Nephron progenitor cell (in vitro differentiated cells): ENCODE data around the gene RIOK3.

Source experiments
- DNase-seq: peaks from one replicate; pipeline ENCODE4 v3.0.0; 2021
- H3K27ac Mint-ChIP-seq: 2 replicates; pipeline ENCODE4 v1.8.0; 2021; ENCODE audit warnings: mild to moderate bottlenecking, moderate library complexity, mixed read lengths
- H3K27me3 Mint-ChIP-seq: 2 replicates; pipeline ENCODE4 v1.8.0; 2021; ENCODE audit warnings: mild to moderate bottlenecking, low read depth, mixed read lengths; ENCODE audit not compliant: poor library complexity
- H3K36me3 Mint-ChIP-seq: 2 replicates; pipeline ENCODE4 v1.8.0; 2021; ENCODE audit warnings: low read depth, mixed read lengths
- H3K4me1 Mint-ChIP-seq: 2 replicates; pipeline ENCODE4 v1.8.0; 2021; ENCODE audit warnings: mixed read lengths
- H3K4me3 Mint-ChIP-seq: 2 replicates; pipeline ENCODE4 v1.8.0; 2021; ENCODE audit warnings: mild to moderate bottlenecking, moderate library complexity, mixed read lengths
- H3K9me3 Mint-ChIP-seq: 2 replicates; pipeline ENCODE4 v1.8.0; 2021; ENCODE audit warnings: mild to moderate bottlenecking, moderate library complexity, mixed read lengths
- TF ChIP-seq, protein P1 (sequence below): fragments of 200-600 bp; sonication (generic); IDR thresholded peaks from 2 replicates; pipeline ENCODE4 v1.5.0; 2021; ENCODE audit warnings: antibody characterized with exemption

The RIOK3 gene

DNA sequence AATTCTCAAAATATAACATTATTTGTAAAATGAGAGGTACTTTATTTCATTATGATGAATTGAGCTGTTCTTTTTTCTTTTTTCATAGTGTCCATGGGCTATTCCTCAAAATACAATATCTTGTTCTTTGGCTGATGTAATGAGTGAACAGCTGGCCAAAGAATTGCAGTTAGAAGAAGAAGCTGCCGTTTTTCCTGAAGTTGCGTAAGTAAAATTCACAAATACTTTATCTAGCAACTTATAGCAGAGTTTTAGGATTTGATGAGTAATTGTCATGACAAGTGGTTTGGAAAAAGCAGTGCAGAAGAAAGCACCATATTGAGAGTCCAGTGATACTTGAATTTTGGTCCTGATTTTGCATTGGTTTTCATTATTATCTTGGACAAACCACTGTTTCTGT, 9.8 kb downstream of the RIOK3 start:
- Mint-ChIP-seq H3K4me3 (no peak overlapping the region), H3K27me3 (peaks cover 2% of the 10 kb centered on the region), H3K9me3 (no peaks in the 10 kb centered on the region), H3K27ac (no peak overlapping the region), H3K36me3 (peaks cover 44% of the 10 kb centered on the region), H3K4me1 (peaks cover 11% of the 10 kb centered on the region)
- TF ChIP-seq, protein P1, sequence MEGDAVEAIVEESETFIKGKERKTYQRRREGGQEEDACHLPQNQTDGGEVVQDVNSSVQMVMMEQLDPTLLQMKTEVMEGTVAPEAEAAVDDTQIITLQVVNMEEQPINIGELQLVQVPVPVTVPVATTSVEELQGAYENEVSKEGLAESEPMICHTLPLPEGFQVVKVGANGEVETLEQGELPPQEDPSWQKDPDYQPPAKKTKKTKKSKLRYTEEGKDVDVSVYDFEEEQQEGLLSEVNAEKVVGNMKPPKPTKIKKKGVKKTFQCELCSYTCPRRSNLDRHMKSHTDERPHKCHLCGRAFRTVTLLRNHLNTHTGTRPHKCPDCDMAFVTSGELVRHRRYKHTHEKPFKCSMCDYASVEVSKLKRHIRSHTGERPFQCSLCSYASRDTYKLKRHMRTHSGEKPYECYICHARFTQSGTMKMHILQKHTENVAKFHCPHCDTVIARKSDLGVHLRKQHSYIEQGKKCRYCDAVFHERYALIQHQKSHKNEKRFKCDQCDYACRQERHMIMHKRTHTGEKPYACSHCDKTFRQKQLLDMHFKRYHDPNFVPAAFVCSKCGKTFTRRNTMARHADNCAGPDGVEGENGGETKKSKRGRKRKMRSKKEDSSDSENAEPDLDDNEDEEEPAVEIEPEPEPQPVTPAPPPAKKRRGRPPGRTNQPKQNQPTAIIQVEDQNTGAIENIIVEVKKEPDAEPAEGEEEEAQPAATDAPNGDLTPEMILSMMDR, result no peak
- DNase-seq, result no peak

DNA sequence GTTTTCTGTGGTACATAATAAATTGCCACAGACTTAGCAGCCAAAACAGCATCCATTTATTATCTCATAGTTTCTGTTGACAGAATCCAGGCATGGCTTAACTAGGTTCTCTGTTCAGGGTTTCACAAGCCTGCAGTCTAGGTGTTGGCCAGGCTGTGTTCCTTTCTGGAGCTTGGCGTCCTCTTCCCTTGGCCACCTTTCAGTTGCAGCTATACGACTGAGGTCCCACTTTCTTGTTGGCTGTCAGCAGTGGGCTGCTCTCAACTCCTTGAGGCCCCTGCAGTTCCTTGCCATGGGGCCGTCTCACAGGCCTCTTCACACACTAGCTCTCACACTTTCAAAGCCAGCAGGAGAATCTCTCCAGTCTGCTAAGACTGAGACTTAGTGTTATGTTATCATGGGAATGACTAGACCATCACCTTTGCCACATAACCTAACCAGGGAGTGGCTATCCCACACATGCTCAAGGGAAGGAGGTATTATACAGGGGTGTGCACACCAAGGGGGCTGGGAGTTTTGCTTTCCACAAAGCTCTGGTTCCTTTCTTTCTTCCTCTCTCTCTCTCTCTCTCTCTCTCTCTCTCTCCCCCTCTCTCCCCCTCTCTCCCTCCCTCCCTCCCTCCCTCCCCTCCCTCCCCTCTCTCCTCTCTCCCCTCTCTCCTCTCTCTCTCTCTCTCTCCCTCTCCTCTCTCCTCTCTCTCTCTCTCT, 15.8 kb downstream of the RIOK3 start:
- no peaks in the 10 kb centered on the region for H3K27me3 Mint-ChIP-seq
- no peak for DNase-seq
- H3K4me3 Mint-ChIP-seq, result no peak overlapping the region
- H3K36me3 Mint-ChIP-seq, result peaks cover 46% of the 10 kb centered on the region
- H3K27ac Mint-ChIP-seq, result no peak overlapping the region
- no peaks in the 10 kb centered on the region for H3K4me1 Mint-ChIP-seq
- no peaks in the 10 kb centered on the region for H3K9me3 Mint-ChIP-seq
- TF ChIP-seq, protein P1, result no peak

- TF ChIP-seq, protein P1, result no peak
- Mint-ChIP-seq H3K4me1 (no peaks in the 10 kb centered on the region), H3K36me3 (peaks cover 45% of the 10 kb centered on the region), H3K27me3 (no peaks in the 10 kb centered on the region), H3K4me3 (no peak overlapping the region), H3K27ac (no peak overlapping the region), H3K9me3 (no peaks in the 10 kb centered on the region)
- DNase-seq, result no peak
Measured at GRCh38 chr18:23470620-23471387, 17.7 kb downstream of the RIOK3 start.

DNA sequence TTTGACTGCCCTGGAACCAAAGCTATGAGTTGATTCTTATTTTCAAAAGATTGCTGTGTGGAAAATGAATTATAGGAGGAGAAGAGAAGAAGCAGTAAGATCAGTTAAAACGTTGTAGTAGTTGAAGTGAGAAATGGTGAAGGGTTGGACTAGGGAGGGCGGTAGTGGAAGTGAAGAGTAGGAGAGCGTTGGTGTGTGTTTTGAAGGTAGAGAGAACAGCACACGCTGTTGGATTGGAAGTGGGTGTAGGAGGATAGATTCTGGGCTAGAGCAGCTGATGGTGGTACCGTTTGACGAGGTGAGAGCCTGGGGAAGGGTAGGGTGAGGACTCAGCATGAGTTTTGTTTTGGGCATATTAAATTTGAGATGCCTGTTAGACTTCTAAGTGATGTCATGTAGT, 18.4 kb downstream of the RIOK3 start:
- peaks cover 46% of the 10 kb centered on the region for H3K36me3 Mint-ChIP-seq
- no peak overlapping the region for H3K27ac Mint-ChIP-seq
- TF ChIP-seq, protein P1, result no peak
- H3K4me1 Mint-ChIP-seq, result no peaks in the 10 kb centered on the region
- no peaks in the 10 kb centered on the region for H3K27me3 Mint-ChIP-seq
- H3K9me3 Mint-ChIP-seq, result no peaks in the 10 kb centered on the region
- DNase-seq, result no peak
- H3K4me3 Mint-ChIP-seq, result no peak overlapping the region

DNA sequence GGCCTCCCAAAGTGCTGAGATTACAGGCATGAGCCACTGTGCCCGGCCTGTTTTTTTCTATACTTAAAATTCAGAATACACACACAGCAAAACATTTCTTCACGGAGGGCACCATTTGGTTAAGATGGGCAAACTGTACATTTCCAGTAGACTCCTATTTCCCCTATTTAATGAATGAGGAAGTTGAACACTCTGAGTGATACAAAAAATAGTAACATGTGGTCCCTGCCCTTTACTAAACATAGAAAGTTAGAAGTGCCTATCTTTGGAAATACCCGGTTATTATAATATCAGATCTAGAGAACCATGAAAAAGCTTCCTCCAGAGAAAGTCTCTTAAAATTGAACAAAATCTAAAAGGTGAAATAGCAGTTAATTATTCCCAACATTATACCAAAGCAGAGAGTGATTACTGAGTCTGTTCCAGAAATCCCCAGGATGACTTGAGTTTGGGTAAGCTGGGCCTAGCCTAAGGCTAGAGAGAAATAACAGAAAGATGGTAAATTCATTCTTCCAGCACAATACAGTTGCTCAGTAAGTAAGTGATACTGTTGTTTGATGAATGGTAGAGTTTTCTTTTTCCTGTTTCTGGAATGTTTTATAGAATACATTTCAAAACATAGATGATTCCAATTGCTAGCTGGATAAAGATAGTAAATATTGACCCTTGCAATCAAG, 26.9 kb downstream of the RIOK3 start:
- TF ChIP-seq, protein P1, result no peak
- Mint-ChIP-seq H3K27me3 (no peaks in the 10 kb centered on the region), H3K36me3 (peaks cover 41% of the 10 kb centered on the region), H3K9me3 (no peaks in the 10 kb centered on the region), H3K27ac (peak overlapping the region; percentile 21), H3K4me1 (peaks cover 10% of the 10 kb centered on the region), H3K4me3 (no peak overlapping the region)
- DNase-seq, result no peak
